ENCODE data around the gene ROBO1.

The ROBO1 gene

DNA sequence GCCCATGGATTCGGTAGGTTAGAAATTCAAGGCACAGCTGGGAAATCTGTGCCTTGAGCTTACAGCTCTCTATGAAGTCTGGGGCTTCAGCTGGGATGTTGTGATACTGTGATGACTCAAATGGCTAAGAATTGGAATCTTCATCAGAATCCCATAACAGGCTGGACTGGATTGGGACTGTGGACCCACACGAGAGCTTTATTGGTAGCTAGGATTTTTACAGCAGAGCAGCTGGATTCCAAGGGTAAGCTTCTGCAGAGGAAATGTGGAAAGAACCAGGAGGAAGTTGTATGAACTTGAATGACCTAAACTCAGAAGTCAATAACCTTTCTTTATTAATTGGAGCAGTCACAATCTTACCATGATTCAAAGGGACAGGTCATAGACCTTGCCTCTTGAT is 1187.1 kb downstream of the ROBO1 start:
- no peak for DNase-seq

DNA sequence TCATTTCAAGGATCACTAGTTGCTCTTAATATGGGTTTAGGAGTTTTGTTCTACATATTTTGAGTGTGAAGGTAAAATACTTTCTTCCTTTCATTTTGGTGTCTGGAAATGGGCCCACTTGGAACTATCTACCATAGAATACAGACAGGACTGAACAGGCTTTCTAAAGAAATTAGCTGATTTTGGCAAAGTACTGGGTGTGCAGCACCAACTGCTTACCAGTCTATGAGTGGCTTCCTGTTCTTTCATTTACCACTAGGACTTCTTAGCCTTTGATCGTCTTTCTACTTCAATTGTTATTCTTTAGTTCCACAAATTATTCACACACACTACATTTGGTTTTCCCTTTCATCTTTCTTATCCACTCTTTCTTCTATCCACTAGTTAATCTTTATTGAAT is 1196.3 kb downstream of the ROBO1 start:
- no peak for DNase-seq

DNA sequence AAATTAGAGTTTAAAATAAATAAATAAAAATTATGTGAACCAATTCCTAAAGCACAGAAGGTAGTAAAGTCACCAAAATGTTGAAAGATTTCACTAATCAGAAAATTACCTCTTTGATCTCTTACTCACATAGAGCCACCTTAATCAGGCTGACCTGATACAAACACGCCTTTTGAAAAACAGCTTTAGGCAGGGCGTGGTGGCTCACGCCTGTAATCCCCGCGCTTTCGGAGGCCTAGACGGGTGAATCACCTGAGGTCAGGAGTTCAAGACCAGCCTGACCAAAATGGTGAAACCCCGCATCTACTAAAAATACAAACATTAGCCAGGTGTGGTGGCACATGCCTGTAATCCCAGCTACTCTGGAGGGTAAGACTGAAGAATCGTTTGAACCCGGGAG is 1197.3 kb downstream of the ROBO1 start:
- DNase-seq = no peak

DNA sequence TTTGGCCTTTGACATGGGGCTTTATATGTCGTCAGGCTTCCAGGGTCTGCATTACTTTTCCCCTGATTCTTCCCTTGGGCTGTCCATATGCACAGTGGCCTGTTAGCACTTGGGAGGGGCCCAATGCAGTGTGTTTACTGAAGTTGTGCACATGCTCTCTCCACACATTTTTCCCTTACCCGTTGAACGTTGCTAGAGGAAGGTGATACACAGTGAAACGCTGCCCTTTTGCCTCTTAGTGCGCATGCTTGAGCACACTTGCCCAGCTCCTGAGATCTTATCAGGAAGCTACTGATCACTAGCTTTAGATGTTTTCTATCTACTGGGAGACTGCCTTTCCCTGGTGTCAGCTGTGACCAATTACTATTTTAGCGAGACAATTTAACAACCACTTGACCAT is 1198.0 kb downstream of the ROBO1 start:
- DNase-seq = no peak

DNA sequence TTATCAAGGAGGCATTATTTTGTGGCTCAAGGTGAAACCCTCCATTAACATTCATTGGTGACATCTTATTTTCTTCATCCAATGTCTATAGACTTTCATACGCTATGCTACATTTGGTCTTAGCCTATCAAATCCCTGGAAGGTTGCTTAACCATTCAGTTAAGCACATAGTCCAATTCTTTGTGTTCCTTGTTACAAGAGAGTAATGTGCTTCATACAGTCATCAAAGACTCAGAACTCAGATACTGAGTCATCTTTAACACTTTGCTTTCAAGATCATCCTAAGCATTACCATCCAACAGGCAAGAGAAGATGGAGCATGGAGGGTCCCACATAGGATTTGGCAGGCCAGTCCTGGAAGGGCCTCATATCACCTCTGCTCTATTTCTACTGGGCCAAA is 1202.1 kb downstream of the ROBO1 start:
- DNase-seq = no peak

DNA sequence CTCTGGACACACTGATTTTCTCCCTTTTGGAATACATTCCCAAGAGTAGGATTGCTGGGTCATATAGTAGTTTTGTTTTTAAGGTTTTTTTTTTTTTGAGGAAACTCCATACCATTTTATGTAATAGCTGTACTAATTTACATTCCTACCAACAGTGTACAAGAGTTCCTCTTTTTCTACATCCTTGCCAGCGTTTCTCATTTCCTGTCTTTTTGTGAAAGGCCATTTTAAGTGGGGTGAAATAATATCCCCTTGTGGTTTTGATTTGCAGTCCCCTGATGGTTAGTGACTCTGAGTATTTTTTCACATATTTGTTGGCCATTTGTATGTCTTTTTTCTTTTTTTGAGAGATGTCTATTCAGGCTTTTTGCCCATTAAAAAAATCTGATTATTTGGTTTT is 1205.5 kb downstream of the ROBO1 start:
- peak; percentile 30 for DNase-seq

Data from inflammatory macrophage treated with lipopolysaccharide for 4 hours (primary cell).